Measurements from ENCODE around the gene RIBC2. TPM values are rescaled to one million over a fixed set of nuclear protein-coding genes. Genes with fewer than 3 reads are reported as not detected.

Gene RIBC2
- total and polyA plus RNA-seq, 10 of the 15 experiments (the other 5 are each of a cell fraction or from before 2014, with no cell fraction given), result 0.10 TPM; not detected in 9

DNA sequence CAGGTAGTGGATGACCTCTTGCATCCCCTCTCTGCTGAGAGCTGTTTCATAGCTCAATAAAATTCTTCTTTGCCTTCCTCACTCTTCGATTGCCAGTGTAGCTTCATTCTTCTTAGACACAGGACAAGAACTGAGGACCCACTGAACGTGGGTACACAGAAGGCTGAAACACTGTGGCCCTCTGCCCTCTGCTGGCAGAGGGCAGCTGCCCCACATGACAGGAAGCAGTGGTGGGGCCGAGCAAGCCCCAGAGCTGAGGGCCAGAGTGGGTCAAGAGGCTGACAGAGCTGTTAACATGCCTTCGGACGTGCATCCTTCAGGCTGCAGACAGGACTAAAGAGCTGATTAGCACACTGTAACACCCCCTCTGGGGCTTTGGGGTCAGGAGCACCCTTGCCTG lies 15.7 kb upstream of the RIBC2 start:
- WGBS (ENCODE audit: insufficient coverage, insufficient replicate concordance, low lambda C conversion rate, missing lambda C conversion rate), result 30% methylated on average over 5 of the region's 5 CpGs
- 0 out of 2 replicates have a peak, but pooled peaks have one; percentile 16 for TF ChIP-seq RAD21 (IDR thresholded peaks at IDR 0.05; ENCODE audit: insufficient read depth, low read depth, low read length)
- TF ChIP-seq, protein P1, sequence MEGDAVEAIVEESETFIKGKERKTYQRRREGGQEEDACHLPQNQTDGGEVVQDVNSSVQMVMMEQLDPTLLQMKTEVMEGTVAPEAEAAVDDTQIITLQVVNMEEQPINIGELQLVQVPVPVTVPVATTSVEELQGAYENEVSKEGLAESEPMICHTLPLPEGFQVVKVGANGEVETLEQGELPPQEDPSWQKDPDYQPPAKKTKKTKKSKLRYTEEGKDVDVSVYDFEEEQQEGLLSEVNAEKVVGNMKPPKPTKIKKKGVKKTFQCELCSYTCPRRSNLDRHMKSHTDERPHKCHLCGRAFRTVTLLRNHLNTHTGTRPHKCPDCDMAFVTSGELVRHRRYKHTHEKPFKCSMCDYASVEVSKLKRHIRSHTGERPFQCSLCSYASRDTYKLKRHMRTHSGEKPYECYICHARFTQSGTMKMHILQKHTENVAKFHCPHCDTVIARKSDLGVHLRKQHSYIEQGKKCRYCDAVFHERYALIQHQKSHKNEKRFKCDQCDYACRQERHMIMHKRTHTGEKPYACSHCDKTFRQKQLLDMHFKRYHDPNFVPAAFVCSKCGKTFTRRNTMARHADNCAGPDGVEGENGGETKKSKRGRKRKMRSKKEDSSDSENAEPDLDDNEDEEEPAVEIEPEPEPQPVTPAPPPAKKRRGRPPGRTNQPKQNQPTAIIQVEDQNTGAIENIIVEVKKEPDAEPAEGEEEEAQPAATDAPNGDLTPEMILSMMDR (IDR thresholded peaks at IDR 0.05 in 2 of 3, conservative IDR thresholded peaks at IDR 0.05 in 1 of 3; ENCODE audit: control insufficient read depth in 2 of 3, extremely low read depth in 1 of 3, insufficient read depth in 1 of 3, low read depth in 3 of 3, low read length in 3 of 3), result peak in 2 of 3 experiments; percentile 6 to 26; a peak in 1 of 6 replicates
- no peak for TF ChIP-seq ASH2L (IDR thresholded peaks at IDR 0.05; ENCODE audit: borderline replicate concordance, low read depth)
- ChIA-PET POLR2A (no interaction called here), CTCF (interaction anchor here (0.9 to 1.0 kb wide), 2 partner anchors 14 to 57 kb away, joined by 3 read pairs; no protein-coding TSS in a partner anchor), SMC1A (ENCODE audit: uncharacterized antibody, unreplicated experiment) (no interaction called here), RAD21 (ENCODE audit: unreplicated experiment) (interaction anchor here (1.2 kb wide), 1 partner anchor 131 kb away, joined by 3 read pairs; no protein-coding TSS in a partner anchor)
- in situ Hi-C loops (cut with MboI), result no loop called here
- Histone ChIP-seq H3K36me3 (ENCODE audit: control insufficient read depth in 2 of 2, insufficient read depth in 2 of 2, low read length in 1 of 2) (no peaks in the 10 kb centered on the region), H2AFZ (ENCODE audit: control insufficient read depth, low read depth, low read length) (no peak overlapping the region), H3K27me3 (replicated peaks in 1 of 2; ENCODE audit: control insufficient read depth in 2 of 2, insufficient read depth in 2 of 2, low read length in 1 of 2) (no peaks in the 10 kb centered on the region), H3K4me2 (ENCODE audit: control insufficient read depth, insufficient read depth) (no peak overlapping the region), H3K79me2 (ENCODE audit: control insufficient read depth, insufficient read depth, low read length) (no peaks in the 10 kb centered on the region), H3K4me1 (ENCODE audit: control insufficient read depth, insufficient read depth, low read length) (no peaks in the 10 kb centered on the region), H3K9ac (ENCODE audit: control insufficient read depth, insufficient read depth, low read length) (no peak overlapping the region), H3K9me3 (replicated peaks; ENCODE audit: control insufficient read depth, insufficient read depth, low read length) (no peaks in the 10 kb centered on the region; the same call in 2 of the 3 replicates), H4K20me1 (ENCODE audit: control insufficient read depth, insufficient read depth) (no peaks in the 10 kb centered on the region), H3K4me3 (no peak overlapping the region), H3K27ac (ENCODE audit: control insufficient read depth, insufficient read depth) (no peak overlapping the region)
- no peak for DNase-seq (ENCODE audit: low read depth, low spot score)
- BruUV-seq (replicated peaks), result no TSS peak
- no peak for FAIRE-seq
- ATAC-seq, result peak; percentile 38; the same call in 1 of the 3 replicates
- intact Hi-C loops (cut with micrococcal nuclease; ENCODE audit: unreplicated experiment), result no loop called here

DNA sequence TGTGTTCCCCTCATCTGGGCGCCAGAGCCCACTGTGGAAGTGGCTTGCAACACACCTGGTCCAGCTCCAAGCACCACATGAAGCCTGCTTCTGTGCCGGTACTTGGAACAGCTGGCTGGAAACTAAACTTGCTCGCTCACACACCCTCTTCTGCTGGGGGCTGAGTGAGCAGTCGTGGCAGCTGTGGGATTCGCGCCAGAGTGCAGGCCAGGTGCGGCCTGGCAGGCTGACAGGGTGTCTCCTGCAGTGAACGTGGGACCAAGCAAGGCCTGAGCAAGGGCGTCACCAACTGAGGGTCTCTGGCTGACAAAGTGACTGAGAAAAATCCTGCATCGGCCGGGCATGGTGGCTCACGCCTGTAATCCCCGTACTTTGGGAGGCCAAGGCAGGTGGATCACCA lies 15.3 kb upstream of the RIBC2 start:
- no peak for ATAC-seq
- TF ChIP-seq TCF3 (IDR thresholded peaks at IDR 0.05; ENCODE audit: borderline replicate concordance, insufficient read depth, low read depth, low read length), result no peak
- no peak for TF ChIP-seq LARP7 (IDR thresholded peaks at IDR 0.05)
- no peak for TF ChIP-seq PML (IDR thresholded peaks at IDR 0.05; ENCODE audit: low read length)
- TF ChIP-seq MEF2B (IDR thresholded peaks at IDR 0.05; ENCODE audit: partially characterized antibody, poor library complexity, severe bottlenecking), result no peak
- TF ChIP-seq, protein P2, sequence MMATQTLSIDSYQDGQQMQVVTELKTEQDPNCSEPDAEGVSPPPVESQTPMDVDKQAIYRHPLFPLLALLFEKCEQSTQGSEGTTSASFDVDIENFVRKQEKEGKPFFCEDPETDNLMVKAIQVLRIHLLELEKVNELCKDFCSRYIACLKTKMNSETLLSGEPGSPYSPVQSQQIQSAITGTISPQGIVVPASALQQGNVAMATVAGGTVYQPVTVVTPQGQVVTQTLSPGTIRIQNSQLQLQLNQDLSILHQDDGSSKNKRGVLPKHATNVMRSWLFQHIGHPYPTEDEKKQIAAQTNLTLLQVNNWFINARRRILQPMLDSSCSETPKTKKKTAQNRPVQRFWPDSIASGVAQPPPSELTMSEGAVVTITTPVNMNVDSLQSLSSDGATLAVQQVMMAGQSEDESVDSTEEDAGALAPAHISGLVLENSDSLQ (IDR thresholded peaks at IDR 0.05), result no peak
- no peak for TF ChIP-seq POLR2AphosphoS2 (IDR thresholded peaks at IDR 0.05; ENCODE audit: low read depth, low read length)
- TF ChIP-seq NR2C1 (IDR thresholded peaks at IDR 0.05), result no peak
- no peak for TF ChIP-seq PAX5 (IDR thresholded peaks at IDR 0.05; ENCODE audit: borderline replicate concordance, low read depth, low read length)
- TF ChIP-seq HDAC2 (IDR thresholded peaks at IDR 0.05), result no peak
- TF ChIP-seq ZSCAN29 (IDR thresholded peaks at IDR 0.05), result no peak

More for the DNA sequence above, 15.3 kb upstream of the RIBC2 start:
- 75% methylated on average over 13 of the region's 13 CpGs for WGBS (ENCODE audit: insufficient coverage, insufficient replicate concordance, low lambda C conversion rate, missing lambda C conversion rate)
- intact Hi-C loops (cut with micrococcal nuclease; ENCODE audit: unreplicated experiment), result no loop called here
- H3K4me3 ChIP-seq, result no peak overlapping the region
- no peaks in the 10 kb centered on the region for H4K20me1 ChIP-seq (ENCODE audit: control insufficient read depth, insufficient read depth)
- no peak overlapping the region for H3K4me2 ChIP-seq (ENCODE audit: control insufficient read depth, insufficient read depth)
- no peaks in the 10 kb centered on the region for H3K79me2 ChIP-seq (ENCODE audit: control insufficient read depth, insufficient read depth, low read length)
- RAD21 ChIA-PET (ENCODE audit: unreplicated experiment), result interaction anchor here (1.2 kb wide), 1 partner anchor 131 kb away, joined by 3 read pairs; no protein-coding TSS in a partner anchor
- no peaks in the 10 kb centered on the region for H3K27me3 ChIP-seq (replicated peaks in 1 of 2; ENCODE audit: control insufficient read depth in 2 of 2, insufficient read depth in 2 of 2, low read length in 1 of 2)
- H3K36me3 ChIP-seq (ENCODE audit: control insufficient read depth in 2 of 2, insufficient read depth in 2 of 2, low read length in 1 of 2), result no peaks in the 10 kb centered on the region
- DNase-seq (ENCODE audit: low read depth, low spot score) (no peak), FAIRE-seq (no peak)
- in situ Hi-C loops (cut with MboI), result no loop called here
- BruUV-seq (replicated peaks), result no TSS peak
- H2AFZ ChIP-seq (ENCODE audit: control insufficient read depth, low read depth, low read length), result no peak overlapping the region
- SMC1A ChIA-PET (ENCODE audit: uncharacterized antibody, unreplicated experiment), result no interaction called here
- H3K9me3 ChIP-seq (replicated peaks; ENCODE audit: control insufficient read depth, insufficient read depth, low read length), result no peaks in the 10 kb centered on the region; the same call in 2 of the 3 replicates
- no peak overlapping the region for H3K9ac ChIP-seq (ENCODE audit: control insufficient read depth, insufficient read depth, low read length)
- no peak overlapping the region for H3K27ac ChIP-seq (ENCODE audit: control insufficient read depth, insufficient read depth)
- POLR2A ChIA-PET, result no interaction called here
- no peaks in the 10 kb centered on the region for H3K4me1 ChIP-seq (ENCODE audit: control insufficient read depth, insufficient read depth, low read length)
- CTCF ChIA-PET, result interaction anchor here (0.9 to 1.0 kb wide), 2 partner anchors 15 to 57 kb away, joined by 3 read pairs; no protein-coding TSS in a partner anchor
